Measurements from ENCODE around the gene GPR26. TPM values are rescaled to one million over a fixed set of nuclear protein-coding genes. Genes with fewer than 3 reads are reported as not detected.

Gene GPR26
- total RNA-seq, 1 experiment from 2014 or later = not detected

GRCh38 chr10:123744224-123744536 is 78.0 kb downstream of the GPR26 start:
- no peaks in the 10 kb centered on the region for H3K4me1 Mint-ChIP-seq (ENCODE audit: low read depth, unreplicated experiment)
- intact Hi-C loops (cut with micrococcal nuclease; ENCODE audit: unreplicated experiment) = no loop called here
- BruUV-seq (replicated peaks) = no TSS peak
- no peak for TF ChIP-seq CTCF (IDR thresholded peaks at IDR 0.05; ENCODE audit: unreplicated experiment)
- no peaks in the 10 kb centered on the region for H3K9me3 Mint-ChIP-seq (ENCODE audit: low read depth, unreplicated experiment)
- H3K27ac Mint-ChIP-seq (ENCODE audit: unreplicated experiment) = no peak overlapping the region
- DNase-seq = no peak
- H3K4me3 Mint-ChIP-seq (ENCODE audit: low read depth, unreplicated experiment) = no peak overlapping the region
- CTCF ChIA-PET = no interaction called here
- H3K36me3 Mint-ChIP-seq (ENCODE audit: insufficient read depth, unreplicated experiment) = no peaks in the 10 kb centered on the region
- H3K27me3 Mint-ChIP-seq (ENCODE audit: unreplicated experiment) = peaks cover 54% of the 10 kb centered on the region

Other genes starting within 250 kb of the GPR26 start
- gene CPXM2, start 225.5 kb downstream of the GPR26 start, total RNA-seq (2022) = not detected in 2 replicates